ENCODE data around the gene LGALS3BP.

The LGALS3BP gene

GRCh38 chr17:78992542-78993212 is 13.0 kb upstream of the LGALS3BP start:
- DNase-seq (ENCODE audit: low read depth in 1 of 2, low spot score in 1 of 2), result no peak
- no peaks in the 10 kb centered on the region for H3K27me3 ChIP-seq (ENCODE audit: insufficient read depth, poor library complexity, severe bottlenecking)
- no peak overlapping the region for H3K4me3 ChIP-seq (replicated peaks; ENCODE audit: insufficient read depth, low read length)
- H3K27ac ChIP-seq (replicated peaks), result no peak overlapping the region
- no peak for TF ChIP-seq REST (IDR thresholded peaks at IDR 0.05; ENCODE audit: insufficient replicate concordance, low read depth)
- TF ChIP-seq SPI1 (IDR thresholded peaks at IDR 0.05; ENCODE audit: borderline replicate concordance, low read depth), result no peak
- TF ChIP-seq POLR2AphosphoS5 (IDR thresholded peaks at IDR 0.05; ENCODE audit: low read depth), result no peak
- no peak for TF ChIP-seq CTCF (IDR thresholded peaks at IDR 0.05; ENCODE audit: insufficient read depth, low read length)
- no peak for TF ChIP-seq GABPA (IDR thresholded peaks at IDR 0.05; ENCODE audit: low read depth)

- H3K4me3 ChIP-seq (replicated peaks; ENCODE audit: insufficient read depth, low read length), result no peak overlapping the region
- TF ChIP-seq GABPA (IDR thresholded peaks at IDR 0.05; ENCODE audit: low read depth), result no peak
- TF ChIP-seq CTCF (IDR thresholded peaks at IDR 0.05; ENCODE audit: insufficient read depth, low read length), result no peak
- no peak for TF ChIP-seq REST (IDR thresholded peaks at IDR 0.05; ENCODE audit: insufficient replicate concordance, low read depth)
- TF ChIP-seq POLR2AphosphoS5 (IDR thresholded peaks at IDR 0.05; ENCODE audit: low read depth), result no peak
- no peak for TF ChIP-seq SPI1 (IDR thresholded peaks at IDR 0.05; ENCODE audit: borderline replicate concordance, low read depth)
Observed at GRCh38 chr17:78991906-78992532, 12.3 kb upstream of the LGALS3BP start.

GRCh38 chr17:78991017-78991738 is 11.5 kb upstream of the LGALS3BP start:
- Histone ChIP-seq H3K27me3 (ENCODE audit: insufficient read depth, poor library complexity, severe bottlenecking) (no peaks in the 10 kb centered on the region), H3K4me3 (replicated peaks; ENCODE audit: insufficient read depth, low read length) (no peak overlapping the region), H3K27ac (replicated peaks) (no peak overlapping the region)
- DNase-seq (ENCODE audit: low read depth in 1 of 2, low spot score in 1 of 2), result no peak
- TF ChIP-seq GABPA (IDR thresholded peaks at IDR 0.05; ENCODE audit: low read depth), result no peak
- TF ChIP-seq REST (IDR thresholded peaks at IDR 0.05; ENCODE audit: insufficient replicate concordance, low read depth), result no peak
- no peak for TF ChIP-seq POLR2AphosphoS5 (IDR thresholded peaks at IDR 0.05; ENCODE audit: low read depth)
- TF ChIP-seq CTCF (IDR thresholded peaks at IDR 0.05; ENCODE audit: insufficient read depth, low read length), result no peak
- no peak for TF ChIP-seq SPI1 (IDR thresholded peaks at IDR 0.05; ENCODE audit: borderline replicate concordance, low read depth)

More at GRCh38 chr17:78991906-78992532, 12.3 kb upstream of the LGALS3BP start:
- DNase-seq (ENCODE audit: low read depth in 1 of 2, low spot score in 1 of 2), result no peak
- no peak overlapping the region for H3K27ac ChIP-seq (replicated peaks)
- no peaks in the 10 kb centered on the region for H3K27me3 ChIP-seq (ENCODE audit: insufficient read depth, poor library complexity, severe bottlenecking)

Data from HL-60 (cell line).